Aorta (tissue), 5 donors: ENCODE measurements around the gene POU2AF2. TPM values are rescaled to one million over a fixed set of nuclear protein-coding genes. Genes with fewer than 3 reads are reported as not detected.

ENCODE experiments used
- ATAC-seq: fragments of 200-7000 bp; cut with Tn5 transposase; one replicate; pipeline ENCODE4 v1.9.1; 2022; ENCODE audit warnings: moderate library complexity; ENCODE audit not compliant: low FRiP score
- DNase-seq, 2 donors: peaks; one replicate each; pipeline ENCODE4 v3.0.0-alpha.2; 2020
- H3K27ac ChIP-seq, 2 donors: one replicate each; pipeline ENCODE4 v1.5.1; 2013; ENCODE audit warnings: low read length in 2 of 2, mild to moderate bottlenecking in 2 of 2, moderate library complexity in 2 of 2, control low read depth in 1 of 2, inconsistent platforms in 1 of 2, low read depth in 1 of 2
- H3K27me3 ChIP-seq, 2 donors: one replicate each; pipeline ENCODE4 v1.6.1; 2013; ENCODE audit warnings: control low read depth in 1 of 2, low read length in 1 of 2, mild to moderate bottlenecking in 1 of 2, moderate library complexity in 1 of 2; ENCODE audit not compliant: insufficient read depth in 2 of 2, control insufficient read depth in 1 of 2
- H3K36me3 ChIP-seq, 2 donors: one replicate each; pipeline ENCODE4 v1.6.1; 2013; ENCODE audit warnings: control low read depth in 1 of 2, low read length in 1 of 2, mild to moderate bottlenecking in 1 of 2; ENCODE audit not compliant: insufficient read depth in 2 of 2, control insufficient read depth in 1 of 2
- H3K4me1 ChIP-seq, 2 donors: one replicate each; pipeline ENCODE4 v1.6.1; 2013; ENCODE audit warnings: low read length in 2 of 2, control low read depth in 1 of 2, mild to moderate bottlenecking in 1 of 2, moderate library complexity in 1 of 2; ENCODE audit not compliant: insufficient read depth in 2 of 2, control insufficient read depth in 1 of 2
- H3K4me3 ChIP-seq, 2 donors: one replicate each; pipeline ENCODE4 v1.5.1; 2013; ENCODE audit warnings: low read length in 2 of 2, control low read depth in 1 of 2, mild to moderate bottlenecking in 1 of 2
- H3K9me3 ChIP-seq: one replicate; pipeline ENCODE4 v1.6.1; 2013; ENCODE audit warnings: mild to moderate bottlenecking, low read length; ENCODE audit not compliant: control insufficient read depth
- WGBS, 2 donors: extraction: QIAGEN DNeasy Blood & Tissue Kit; methylation state at CpG; one replicate each; pipeline ENCODE4 v1.1.7; 2013; 5-methylcytosine and 5-hydroxymethylcytosine counted together
- intact Hi-C, 2 donors: fragments of 100-400 bp; cut with DNase I; formaldehyde crosslinking; loops; one replicate each; pipeline versions ENCODE4 v1.14.2 to v1.15.0; 2022
- polyA plus RNA-seq, 2 donors: library from polyadenylated mRNA; stranded (reverse); fragments of 200-250 nt; gene quantifications; one replicate each; pipeline ENCODE4 v1.2.3, GENCODE V29; 2013
- total RNA-seq, 2 donors: library from RNA; stranded (reverse); fragmentation: NEBNext Ultra II Directional; extraction: Animal tissue kit (Norgen Biotek cat#: 25700); gene quantifications; one replicate each; pipeline ENCODE4 v1.2.1, GENCODE V29; 2021
- donor health status: healthy with polysubstance abuse.
- donor health status: Bipolar disorder and iron deficiency.
- donor health status: DM: no; HTN: no; CAD: no.
- donor health status: DM: no; HTN: no; CAD: no.
- donor health status: DM: yes; HTN: yes; CAD: no.

The POU2AF2 gene
- total and polyA plus RNA-seq, 4 donors: not detected

- ATAC-seq (no peak), DNase-seq (no peak)
- H3K27me3 ChIP-seq: no peaks in the 10 kb centered on the region
- no peak overlapping the region for H3K27ac ChIP-seq
- no peak overlapping the region for H3K4me3 ChIP-seq
- intact Hi-C loops: loop anchor here in 1 of 2 donors (10.0 kb wide), 1 partner anchor 53 kb away; no protein-coding TSS in a partner anchor
- peaks cover 0 to 3% of the 10 kb centered on the region in 2 donors for H3K4me1 ChIP-seq
- no peaks in the 10 kb centered on the region for H3K9me3 ChIP-seq
- WGBS, 2 donors: 85 to 86% methylated on average over 3 of the region's 3 CpGs
- no peaks in the 10 kb centered on the region for H3K36me3 ChIP-seq
These were observed 56.8 kb downstream of the POU2AF2 start for GRCh38 chr11:111302298-111302697.

GRCh38 chr11:111303461-111303860, 57.9 kb downstream of the POU2AF2 start:
- H3K4me1 ChIP-seq: peaks cover 0 to 3% of the 10 kb centered on the region in 2 donors
- H3K36me3 ChIP-seq: no peaks in the 10 kb centered on the region
- DNase-seq (no peak), ATAC-seq (no peak)
- no peak overlapping the region for H3K27ac ChIP-seq
- no peak overlapping the region for H3K4me3 ChIP-seq
- intact Hi-C loops: loop anchor here in 1 of 2 donors (10.0 kb wide), 1 partner anchor 51 kb away; no protein-coding TSS in a partner anchor
- 28 to 32% methylated on average over 4 of the region's 4 CpGs for WGBS, 2 donors
- no peaks in the 10 kb centered on the region for H3K27me3 ChIP-seq
- H3K9me3 ChIP-seq: no peaks in the 10 kb centered on the region

GRCh38 chr11:111305162-111305802, 59.8 kb downstream of the POU2AF2 start:
- intact Hi-C loops: loop anchor here in 1 of 2 donors (10.0 kb wide), 1 partner anchor 50 kb away; no protein-coding TSS in a partner anchor
- Histone ChIP-seq H3K27ac (no peak overlapping the region), H3K27me3 (no peaks in the 10 kb centered on the region), H3K4me3 (no peak overlapping the region), H3K36me3 (no peaks in the 10 kb centered on the region), H3K9me3 (no peaks in the 10 kb centered on the region), H3K4me1 (peaks cover 0 to 3% of the 10 kb centered on the region in 2 donors)
- WGBS, 2 donors: 91 to 92% methylated on average over 5 of the region's 5 CpGs
- no peak for DNase-seq
- ATAC-seq: no peak

GRCh38 chr11:111305876-111306275, 60.4 kb downstream of the POU2AF2 start:
- no peak overlapping the region for H3K27ac ChIP-seq
- H3K9me3 ChIP-seq: no peaks in the 10 kb centered on the region
- no peak for DNase-seq
- 93 to 94% methylated on average over 4 of the region's 4 CpGs for WGBS, 2 donors
- intact Hi-C loops: loop anchor here in 1 of 2 donors (10.0 kb wide), 1 partner anchor 49 kb away; no protein-coding TSS in a partner anchor
- no peak for ATAC-seq
- no peak overlapping the region for H3K4me3 ChIP-seq
- no peaks in the 10 kb centered on the region for H3K36me3 ChIP-seq
- H3K27me3 ChIP-seq: no peaks in the 10 kb centered on the region
- peaks cover 0 to 3% of the 10 kb centered on the region in 2 donors for H3K4me1 ChIP-seq

GRCh38 chr11:111306321-111306720, 60.8 kb downstream of the POU2AF2 start:
- H3K27ac ChIP-seq: no peak overlapping the region
- intact Hi-C loops: loop anchor here in 1 of 2 donors (10.0 kb wide), 1 partner anchor 48 kb away; no protein-coding TSS in a partner anchor
- 89 to 90% methylated on average over 5 of the region's 5 CpGs for WGBS, 2 donors
- H3K27me3 ChIP-seq: no peaks in the 10 kb centered on the region
- H3K36me3 ChIP-seq: no peaks in the 10 kb centered on the region
- H3K4me1 ChIP-seq: peaks cover 0 to 3% of the 10 kb centered on the region in 2 donors
- no peaks in the 10 kb centered on the region for H3K9me3 ChIP-seq
- no peak overlapping the region for H3K4me3 ChIP-seq
- DNase-seq (no peak), ATAC-seq (no peak)

- intact Hi-C loops: loop anchor here in 1 of 2 donors (10.0 kb wide), 1 partner anchor 47 kb away; no protein-coding TSS in a partner anchor
- ATAC-seq (no peak), DNase-seq (no peak)
- Histone ChIP-seq H3K4me3 (no peak overlapping the region), H3K4me1 (peaks cover 0 to 3% of the 10 kb centered on the region in 2 donors), H3K9me3 (no peaks in the 10 kb centered on the region), H3K27me3 (no peaks in the 10 kb centered on the region), H3K36me3 (no peaks in the 10 kb centered on the region), H3K27ac (no peak overlapping the region)
- 94 to 97% methylated on average over 3 of the region's 3 CpGs for WGBS, 2 donors
These were observed 62.1 kb downstream of the POU2AF2 start for GRCh38 chr11:111307472-111308108.

GRCh38 chr11:111308140-111308539, 62.6 kb downstream of the POU2AF2 start:
- ATAC-seq: no peak
- WGBS, 2 donors: 87 to 95% methylated on average over 7 of the region's 7 CpGs
- intact Hi-C loops: loop anchor here in 1 of 2 donors (10.0 kb wide), 1 partner anchor 47 kb away; no protein-coding TSS in a partner anchor

GRCh38 chr11:111309215-111309915, 63.8 kb downstream of the POU2AF2 start:
- Histone ChIP-seq H3K27me3 (no peaks in the 10 kb centered on the region), H3K27ac (no peak overlapping the region), H3K9me3 (no peaks in the 10 kb centered on the region), H3K4me3 (no peak overlapping the region), H3K4me1 (no peaks in the 10 kb centered on the region), H3K36me3 (no peaks in the 10 kb centered on the region)
- ATAC-seq (no peak), DNase-seq (no peak)
- WGBS, 2 donors: 88% methylated on average over 5 of the region's 5 CpGs
- intact Hi-C loops: loop anchor here in 1 of 2 donors (10.0 kb wide), 1 partner anchor 45 kb away; no protein-coding TSS in a partner anchor

More at GRCh38 chr11:111308140-111308539, 62.6 kb downstream of the POU2AF2 start:
- no peak for DNase-seq
- no peaks in the 10 kb centered on the region for H3K36me3 ChIP-seq
- no peaks in the 10 kb centered on the region for H3K27me3 ChIP-seq
- peaks cover 0 to 3% of the 10 kb centered on the region in 2 donors for H3K4me1 ChIP-seq
- no peak overlapping the region for H3K4me3 ChIP-seq
- no peak overlapping the region for H3K27ac ChIP-seq
- H3K9me3 ChIP-seq: no peaks in the 10 kb centered on the region
